ENCODE measurements around the gene SMG6.
"Not testable (repeated sequence)": the region's sequence is repeated elsewhere in the genome, so short reads cannot be mapped to it uniquely, and the experiment has no call there.

Gene SMG6

DNA sequence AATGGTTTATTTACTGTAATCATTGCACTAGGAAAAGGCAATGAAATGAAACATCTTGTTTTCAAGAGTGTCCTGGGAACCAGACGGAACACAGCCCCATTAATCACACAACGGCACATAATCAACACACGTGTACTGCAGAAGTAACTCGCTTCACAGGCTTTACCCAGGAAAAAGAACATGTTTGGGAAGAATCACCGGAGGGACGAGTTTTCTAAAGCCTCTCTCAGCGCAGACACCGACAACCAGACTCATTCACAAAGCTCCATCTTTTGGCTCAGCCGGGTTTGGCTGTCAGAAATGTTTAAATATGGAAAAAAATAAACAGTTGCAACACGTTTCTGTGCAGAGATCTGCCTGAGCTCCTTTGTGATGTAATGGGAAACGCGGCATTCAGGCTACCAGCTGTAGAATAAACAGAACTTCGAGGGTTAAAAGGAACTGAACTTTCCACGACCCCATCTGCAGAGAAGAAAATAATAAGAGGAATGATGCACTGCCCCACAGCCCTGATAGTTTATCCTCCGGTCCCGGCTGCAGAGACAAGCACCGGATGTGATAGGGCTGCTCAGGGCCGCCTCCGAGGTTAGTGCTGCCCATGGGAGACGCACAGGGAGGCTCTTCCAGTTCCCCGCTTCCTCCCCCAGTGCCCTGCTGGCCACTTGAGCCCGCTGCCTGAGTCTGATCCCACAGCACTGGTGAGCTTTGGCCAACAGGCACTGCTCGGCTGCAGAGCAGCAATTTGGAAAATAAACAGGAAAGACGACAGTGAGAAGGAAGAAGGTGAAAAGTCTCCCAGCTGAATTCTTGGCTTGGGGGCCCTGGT, 128.9 kb downstream of the SMG6 start:
- DNase-seq, result no peak

DNA sequence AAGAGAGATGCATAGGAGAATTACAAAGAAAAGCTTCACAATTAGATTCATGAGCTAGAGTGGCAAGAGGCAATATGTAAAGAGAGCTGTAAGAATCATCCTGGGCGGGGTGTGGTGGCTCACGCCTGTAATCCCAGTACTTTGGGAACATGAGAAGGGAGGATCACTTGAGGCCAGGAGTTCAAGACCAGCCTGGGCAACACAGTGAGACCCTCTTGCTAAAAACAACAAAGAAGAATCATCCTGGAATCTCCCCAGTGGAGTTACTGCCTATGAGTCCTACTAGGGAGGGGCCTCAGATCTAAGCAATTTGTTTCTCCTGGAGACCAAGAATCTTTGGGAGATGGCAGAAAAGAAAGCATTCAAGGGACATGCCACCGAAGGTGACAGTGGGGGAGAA, 129.6 kb downstream of the SMG6 start:
- no peak for DNase-seq

DNA sequence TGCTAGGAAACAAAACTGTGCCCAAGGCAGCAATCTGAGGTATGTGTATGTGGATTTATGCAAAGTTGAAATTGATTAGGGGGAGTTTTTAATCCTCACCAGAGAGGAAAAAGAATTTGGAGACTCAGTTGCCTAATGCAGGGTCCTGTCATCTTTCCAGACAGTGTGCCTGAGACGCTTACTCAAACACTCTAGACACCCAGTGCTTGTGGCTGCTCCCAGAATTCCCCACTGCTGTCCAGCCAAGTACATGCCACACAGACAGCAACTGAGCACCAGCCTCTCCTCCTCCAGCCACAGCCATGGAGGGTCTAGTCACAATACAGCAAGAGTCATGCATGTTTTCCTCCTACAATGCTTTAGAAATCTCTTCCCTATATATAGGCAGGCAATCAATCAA, 130.6 kb downstream of the SMG6 start:
- no peak for DNase-seq

DNA sequence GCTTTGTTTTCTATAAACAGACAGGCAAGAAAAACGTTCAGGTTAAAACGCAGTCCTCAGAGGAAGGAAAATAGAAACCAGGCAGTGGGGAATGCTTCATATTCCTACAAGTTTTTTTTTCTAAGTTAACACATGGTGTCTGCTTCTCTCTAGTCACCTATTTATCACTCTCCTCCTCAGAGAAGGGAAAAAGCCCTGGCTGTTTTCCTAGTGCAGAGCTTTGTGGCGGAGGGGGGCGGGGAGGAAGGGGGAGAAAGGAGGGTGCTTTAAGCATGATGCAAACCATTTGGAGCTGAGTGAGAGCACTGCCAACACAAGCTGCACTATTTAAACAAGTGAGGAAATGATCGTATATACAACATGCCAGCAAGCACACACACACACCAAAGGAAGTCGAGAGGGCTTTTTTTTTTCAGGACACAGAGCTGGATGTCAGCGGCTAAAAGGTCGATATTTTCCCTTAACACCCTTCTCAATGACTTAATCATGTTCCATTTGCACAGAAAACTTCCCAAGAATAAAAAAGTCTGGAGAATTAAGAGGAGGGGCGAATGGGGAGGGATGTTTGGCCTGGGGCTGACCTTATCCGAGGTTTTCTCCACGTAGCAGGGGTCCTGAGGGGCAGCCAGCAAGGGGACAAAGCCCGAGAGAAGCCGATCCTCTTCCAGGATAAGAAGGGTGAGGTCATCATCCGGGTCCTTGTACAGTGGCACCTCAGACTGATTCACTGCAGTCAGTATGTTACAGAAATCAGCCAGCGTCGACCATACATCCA, 131.3 kb downstream of the SMG6 start:
- no peak for DNase-seq

DNA sequence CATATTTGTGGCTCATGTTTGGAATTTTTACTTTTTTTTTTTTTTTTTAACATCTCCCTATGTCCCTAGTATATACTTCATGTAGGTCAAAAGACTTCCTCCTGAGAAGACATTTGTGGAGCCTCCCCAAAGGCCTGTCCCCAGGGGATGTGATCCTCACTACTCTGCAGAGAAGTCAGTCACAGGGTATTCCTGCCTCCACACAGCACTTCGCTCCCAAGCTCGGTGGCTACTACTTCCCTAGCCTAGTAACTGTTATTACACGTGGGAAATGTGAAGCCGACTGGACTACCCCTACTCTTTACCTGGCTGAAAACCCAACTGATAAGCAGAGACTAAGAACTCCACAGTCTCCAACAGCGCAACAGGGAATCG, 131.9 kb downstream of the SMG6 start:
- no peak for DNase-seq

DNA sequence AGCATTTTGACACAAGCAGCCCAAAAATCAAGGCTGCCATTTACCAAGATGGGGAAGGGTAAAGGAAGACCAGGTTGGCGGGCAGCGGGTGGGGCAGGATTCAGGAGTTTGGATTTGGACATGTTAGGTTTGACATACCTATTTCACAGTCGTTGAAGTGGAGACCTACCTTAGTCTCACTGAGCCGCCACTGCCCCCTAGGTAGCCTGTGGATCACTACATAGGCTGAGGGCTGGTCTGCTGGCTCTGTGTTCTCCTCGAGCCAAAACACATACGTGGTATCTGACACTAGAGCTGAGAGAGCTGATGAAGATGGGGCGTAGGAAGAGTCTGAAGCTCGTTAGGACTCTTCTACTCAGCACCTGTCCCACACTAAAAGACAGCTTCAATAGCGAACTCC, 133.6 kb downstream of the SMG6 start:
- DNase-seq, result peak in 1 of 5 donors; percentile 9

DNA sequence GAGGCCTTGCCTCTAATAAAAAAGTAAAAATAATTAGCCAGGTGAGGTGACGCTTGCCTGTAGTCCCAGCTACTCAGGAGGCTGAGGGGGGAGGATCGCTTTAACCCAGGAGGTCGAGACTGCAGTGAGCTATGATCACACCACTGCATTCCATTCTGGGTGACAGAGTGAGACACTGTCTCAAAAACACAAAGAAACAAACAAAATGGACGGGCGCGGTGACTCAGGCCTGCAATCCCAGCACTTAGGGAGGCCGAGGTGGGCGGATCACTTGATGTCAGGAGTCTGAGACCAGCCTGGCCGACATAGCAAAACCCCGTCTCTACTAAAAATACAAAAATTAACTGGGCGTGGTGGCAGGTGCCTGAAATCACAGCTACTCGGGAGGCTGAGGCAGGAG, 137.9 kb downstream of the SMG6 start:
- DNase-seq, result not testable (repeated sequence)

DNA sequence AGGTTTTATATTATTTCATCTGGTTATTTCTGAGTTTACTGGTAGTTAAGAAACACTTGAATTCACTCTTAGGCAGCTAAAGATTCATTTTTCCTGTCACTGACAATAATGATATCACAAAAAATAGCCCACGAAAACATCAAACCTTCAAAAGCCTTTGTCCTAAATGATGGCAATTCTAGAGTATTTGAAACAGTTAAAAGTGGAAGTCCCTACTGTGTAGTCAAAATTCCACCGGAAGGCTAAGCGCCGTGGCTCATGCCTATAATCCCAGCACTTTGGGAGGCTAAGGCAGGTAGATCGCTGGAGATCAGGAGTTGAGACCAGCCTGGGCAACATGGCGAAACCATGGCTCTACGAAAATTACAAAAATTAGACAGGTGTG, 145.2 kb downstream of the SMG6 start:
- DNase-seq, result no peak

DNA sequence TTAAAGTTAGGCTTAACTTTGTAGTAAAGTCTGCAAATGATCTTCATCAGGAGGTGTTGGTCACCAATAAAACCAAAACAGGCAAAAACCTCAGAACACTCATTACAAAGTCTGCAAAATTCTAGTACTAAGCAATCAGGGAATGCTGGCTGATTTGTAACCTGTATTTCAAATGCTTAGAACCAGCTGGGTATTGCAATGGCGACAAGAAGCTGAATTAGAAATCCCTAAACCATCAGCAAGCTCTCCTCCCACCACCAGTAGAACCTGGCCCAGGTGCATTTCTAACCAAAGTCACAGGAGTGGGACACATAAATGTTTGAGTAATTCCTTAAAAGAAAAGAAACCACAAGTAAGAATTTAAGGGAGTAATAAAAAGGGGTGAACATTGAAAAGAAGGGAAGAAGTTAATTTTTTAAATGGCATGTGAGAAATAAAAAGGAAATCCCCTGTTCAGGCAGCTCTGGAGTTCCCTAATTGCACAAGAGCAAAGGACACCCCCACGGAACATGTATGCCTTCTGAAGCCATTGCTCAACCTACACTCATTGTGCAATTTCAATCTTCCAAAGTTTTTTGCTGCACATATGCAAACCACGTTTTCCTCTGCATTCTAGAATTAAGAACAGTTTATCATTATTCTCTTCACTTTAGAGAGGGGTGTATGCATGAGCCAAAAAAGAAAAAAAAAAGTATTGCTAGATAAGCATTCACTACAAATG, 145.8 kb downstream of the SMG6 start:
- no peak for DNase-seq

DNA sequence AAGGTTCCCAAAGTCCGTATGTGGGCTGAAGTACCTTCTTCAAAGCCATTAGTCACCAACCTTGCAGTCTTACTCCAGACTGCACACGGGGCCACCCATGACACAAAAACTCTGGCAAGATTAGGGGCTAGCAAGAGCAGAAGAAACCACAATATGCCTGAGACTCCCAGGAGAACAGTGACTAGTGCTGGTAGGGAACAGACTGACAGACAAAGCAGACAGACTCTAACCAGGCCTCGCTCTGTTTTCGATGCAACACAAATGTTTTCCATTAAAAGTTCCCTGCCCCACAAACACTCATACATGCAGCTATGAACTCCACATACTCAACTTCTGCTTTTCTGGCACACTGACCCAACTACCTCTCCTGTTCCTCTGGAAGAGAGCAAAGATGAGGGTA, 146.5 kb downstream of the SMG6 start:
- DNase-seq, result no peak

DNA sequence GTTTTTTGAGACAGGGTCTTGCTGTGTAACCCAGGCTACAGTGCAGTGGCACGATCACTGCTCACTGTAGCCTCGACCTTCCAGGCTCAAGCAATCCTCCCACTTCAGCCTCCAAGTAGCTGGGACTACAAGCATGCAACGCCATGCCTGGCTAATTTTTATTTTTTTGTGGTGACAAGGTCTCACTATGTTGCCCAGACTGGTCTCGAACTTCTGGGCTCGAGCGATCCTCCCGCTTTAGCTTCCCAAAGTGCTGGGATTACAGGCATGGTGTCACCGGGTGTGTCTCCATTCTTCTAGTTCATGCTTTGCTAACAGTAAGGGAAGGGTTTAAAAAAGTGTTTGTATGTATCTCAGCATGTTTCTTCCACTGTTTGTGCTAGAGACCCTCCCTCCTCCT, 146.9 kb downstream of the SMG6 start:
- no peak for DNase-seq

DNA sequence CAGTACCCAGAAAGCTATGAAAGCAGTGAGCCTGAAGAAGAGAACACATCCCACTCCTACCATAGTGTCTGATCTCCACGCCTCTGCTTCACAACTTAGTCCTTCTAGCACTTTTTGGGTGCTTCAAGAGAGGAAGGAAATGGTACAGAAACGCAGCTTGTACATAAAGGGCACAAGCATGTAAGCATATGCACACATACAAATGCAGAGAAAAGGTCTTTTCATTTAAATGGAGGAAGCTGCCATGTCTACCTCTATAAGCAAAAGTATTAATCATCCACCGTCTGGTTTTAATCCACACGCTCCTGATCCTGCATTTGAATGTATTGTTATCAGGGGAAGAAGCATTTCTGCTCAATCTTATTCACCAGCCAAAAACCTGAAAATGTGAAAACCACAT, 148.0 kb downstream of the SMG6 start:
- DNase-seq, result no peak

DNA sequence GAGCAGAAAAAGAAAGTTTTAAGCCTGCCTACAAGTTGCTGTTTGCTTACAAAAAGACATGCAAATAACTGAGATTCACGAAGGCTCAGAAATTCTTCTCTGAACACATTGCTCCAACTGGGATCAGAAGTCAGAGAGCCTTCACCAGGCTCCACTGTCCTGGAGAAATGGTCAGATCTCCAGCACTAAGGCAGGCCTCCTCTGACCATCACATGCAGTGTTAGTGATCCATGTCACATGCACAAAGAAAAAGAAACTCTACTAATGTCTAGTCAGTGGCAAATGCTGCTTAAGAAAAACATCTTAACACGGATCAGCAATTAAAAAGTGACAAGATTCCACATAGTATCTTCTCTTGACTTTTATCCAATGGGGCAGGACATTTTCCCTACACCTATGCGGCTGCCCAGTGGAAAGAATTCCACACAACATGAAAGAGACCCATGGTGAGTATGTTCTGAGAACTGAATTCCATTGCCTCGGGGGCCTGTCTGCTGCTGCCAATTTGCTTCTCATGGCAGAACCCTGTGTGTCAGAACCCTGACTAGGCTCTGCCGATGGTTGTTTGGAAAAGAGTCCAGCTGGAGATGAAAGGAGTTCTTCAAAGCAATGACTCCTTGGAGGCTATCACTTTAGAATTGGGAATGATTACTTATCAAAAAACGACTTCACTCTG, 152.1 kb downstream of the SMG6 start:
- DNase-seq, result no peak

DNA sequence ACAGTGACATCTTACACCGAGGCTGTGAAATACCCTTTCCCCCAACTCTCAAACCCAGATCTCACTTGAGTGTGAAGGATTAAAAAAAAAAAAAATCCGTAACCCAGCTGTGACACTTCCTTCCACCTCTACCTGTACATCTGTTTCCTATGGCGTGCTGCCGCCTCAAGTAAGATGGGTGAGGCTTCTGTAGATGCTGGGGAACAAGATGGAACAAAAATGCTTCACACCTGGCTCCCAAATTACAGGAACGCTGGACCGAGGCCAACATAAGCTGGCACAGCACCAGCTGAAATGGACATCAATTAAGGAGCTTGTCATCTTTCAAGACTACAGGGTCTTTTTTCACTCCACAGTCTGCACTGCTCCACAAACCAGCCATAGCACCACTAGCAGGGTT, 152.8 kb downstream of the SMG6 start:
- no peak for DNase-seq

DNA sequence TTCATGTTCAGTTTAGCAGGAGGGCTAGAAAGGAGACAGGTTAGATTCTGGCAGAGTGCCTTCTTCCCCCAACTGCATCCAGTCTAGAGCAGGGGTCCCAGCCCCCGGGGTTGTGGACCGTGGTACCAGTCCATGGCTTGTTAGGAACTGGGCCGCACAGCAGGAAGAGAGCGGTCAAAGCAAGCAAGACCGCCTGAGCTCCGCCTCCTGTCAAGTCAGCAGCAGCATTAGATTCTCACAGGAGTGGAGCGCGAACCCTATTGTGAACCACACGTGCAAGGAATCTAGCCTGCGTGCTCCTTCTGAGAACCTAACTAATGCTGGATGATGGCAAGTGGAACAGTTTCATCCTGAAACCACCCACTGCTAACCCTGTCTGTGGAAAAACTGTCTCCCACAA, 153.7 kb downstream of the SMG6 start:
- no peak for DNase-seq

DNA sequence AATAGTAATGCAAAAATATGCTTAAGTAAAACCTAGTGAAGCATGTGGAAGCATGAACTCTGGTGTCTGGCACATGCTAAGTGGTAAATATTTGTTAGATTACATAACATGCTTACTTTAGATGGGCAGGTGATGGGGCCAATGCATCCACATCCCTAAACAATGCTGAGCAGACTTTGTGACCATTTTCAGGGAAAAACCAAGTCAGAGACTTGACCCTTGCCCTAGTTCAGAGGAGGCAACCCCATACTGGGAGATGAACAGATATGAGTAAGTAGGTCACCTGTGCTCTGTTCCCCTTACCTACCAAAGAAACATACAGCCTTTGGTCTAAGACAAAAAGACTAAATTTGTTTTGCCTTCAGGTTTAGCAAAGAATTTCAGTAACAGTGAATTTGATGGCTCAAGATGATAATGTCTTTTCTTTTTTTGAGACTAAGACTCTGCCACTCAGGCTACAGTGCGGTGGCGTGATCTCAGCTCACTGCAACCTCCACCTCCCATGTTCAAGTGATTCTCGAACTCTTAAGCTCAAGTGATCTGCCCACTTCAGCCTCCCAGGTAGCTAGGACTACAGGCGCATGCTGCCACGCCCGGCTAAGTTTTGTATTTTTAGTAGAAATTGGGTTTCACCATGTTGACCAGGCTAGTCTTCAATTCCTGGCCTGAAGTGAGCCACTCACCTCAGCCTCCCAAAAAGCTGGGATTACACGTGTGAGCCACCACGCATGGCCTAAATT, 157.3 kb downstream of the SMG6 start:
- no peak for DNase-seq

DNA sequence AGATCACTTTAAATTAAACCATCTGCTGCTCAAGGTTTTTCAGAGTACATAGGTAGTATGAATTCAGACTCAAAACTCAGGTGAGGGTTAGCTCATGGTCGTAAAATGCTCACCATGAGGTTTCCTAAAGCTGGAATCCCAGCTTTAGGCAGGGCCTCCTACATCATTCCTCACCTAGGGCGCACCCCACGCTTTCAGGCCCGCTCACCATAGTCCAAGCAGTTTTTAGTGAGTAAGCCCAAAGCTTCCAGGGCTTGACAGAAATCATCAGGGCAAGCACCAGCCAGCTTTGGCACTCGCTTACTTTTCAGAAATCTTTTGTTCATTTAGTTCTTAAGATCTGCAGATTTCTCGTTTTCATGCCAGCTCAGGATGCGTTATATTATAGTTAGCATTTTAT, 158.9 kb downstream of the SMG6 start:
- no peak for DNase-seq

DNA sequence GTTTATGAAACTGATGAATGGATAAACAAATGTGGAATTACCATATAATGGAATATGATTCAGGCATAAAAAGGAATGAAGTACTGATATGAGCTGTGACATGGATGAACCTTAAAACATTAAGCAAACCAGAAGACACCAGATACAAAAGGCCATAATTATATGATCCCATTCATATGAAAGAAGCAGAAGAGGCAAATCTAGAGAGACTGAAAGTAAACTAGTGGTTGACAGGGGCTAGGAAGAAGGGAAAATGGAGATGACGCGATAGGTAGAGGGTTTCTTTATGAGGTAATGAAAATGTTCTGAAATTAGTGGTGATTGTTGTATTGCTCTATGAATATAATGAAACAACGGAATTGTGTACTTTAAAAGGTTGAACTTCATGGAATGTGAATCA, 160.3 kb downstream of the SMG6 start:
- DNase-seq, result no peak

DNA sequence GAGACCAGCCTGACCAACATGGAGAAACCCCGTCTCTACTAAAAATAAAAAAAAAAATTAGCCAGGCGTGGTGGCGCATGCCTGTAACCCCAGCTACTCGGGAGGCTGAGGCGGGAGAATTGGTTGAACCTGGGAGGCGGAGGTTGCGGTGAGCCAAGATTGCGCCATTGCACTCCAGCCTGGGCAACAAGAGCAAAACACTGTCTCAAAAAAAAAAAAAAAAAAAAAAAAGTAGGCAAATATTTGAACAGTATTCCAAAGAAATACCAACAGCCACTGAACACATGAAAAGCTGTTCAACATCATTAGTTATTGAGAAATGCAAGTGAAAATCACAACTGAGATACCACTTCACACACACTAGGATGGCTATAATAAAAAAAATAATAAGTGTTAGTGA, 160.9 kb downstream of the SMG6 start:
- not testable (repeated sequence) for DNase-seq

DNA sequence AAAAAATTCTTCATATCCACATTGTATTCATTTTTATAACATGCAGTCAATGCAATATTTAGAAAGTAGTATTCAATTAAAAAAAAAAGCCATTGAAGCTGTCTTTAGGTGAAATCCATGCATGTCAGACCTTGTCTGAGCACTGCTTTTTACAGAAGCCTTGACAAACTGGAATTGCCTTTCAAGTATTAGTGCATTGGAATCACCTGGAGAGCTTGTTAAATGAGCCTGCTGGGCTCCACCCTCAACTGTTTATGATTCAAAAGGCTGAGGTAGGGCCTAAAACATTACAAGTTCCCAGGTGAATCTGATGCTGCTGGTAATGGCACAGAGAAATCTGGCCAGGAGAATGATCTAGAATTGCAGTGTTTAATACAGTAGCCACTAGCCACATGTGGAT, 162.9 kb downstream of the SMG6 start:
- no peak for DNase-seq

DNA sequence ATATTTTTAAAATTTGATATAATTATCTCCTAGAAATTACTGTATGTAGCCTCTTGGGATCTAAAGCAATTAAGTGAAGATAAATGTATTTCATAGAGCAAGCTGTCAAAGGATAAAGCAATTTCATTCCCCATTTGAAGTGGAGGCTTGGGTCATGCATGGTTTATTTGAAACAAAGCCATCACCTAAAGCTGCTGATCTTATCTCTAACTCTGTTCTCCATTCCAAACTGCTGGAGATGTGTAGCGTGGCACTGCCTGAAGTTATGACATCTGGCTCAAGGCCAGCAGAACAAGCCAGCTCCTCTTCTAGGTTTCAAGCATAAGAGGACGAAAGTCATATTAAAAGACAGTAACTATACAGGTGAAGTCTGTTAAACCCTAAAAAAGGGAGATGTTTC, 164.8 kb downstream of the SMG6 start:
- DNase-seq, result no peak

DNA sequence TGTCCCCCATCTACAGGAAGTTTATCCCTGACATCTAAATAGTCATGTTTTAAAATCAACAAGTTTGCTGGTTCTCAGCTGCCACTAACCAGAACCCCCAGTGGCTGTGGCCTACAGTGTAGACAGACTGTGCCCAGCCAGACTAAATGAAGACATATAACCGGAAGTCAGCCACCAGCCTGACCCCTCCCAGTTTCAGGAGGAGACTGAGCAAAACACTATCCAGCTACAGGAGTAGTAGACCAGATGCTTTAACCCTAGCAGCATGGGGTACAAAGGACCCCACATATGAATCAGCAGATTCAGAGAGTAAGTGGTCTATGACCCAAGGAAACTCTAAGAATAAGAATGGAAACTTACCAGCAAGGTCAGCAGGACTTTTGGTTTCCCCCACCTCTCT, 165.3 kb downstream of the SMG6 start:
- peak in 3 of 5 donors; percentile 3 to 34 (median 4) for DNase-seq

Data from T-helper 1 cell (primary cell).